Trophoblast cell (in vitro differentiated cells and primary cell): ENCODE measurements around the gene MACROH2A1.

Experiments used
- DNase-seq, 2 donors: peaks; one replicate each; pipeline ENCODE4 v3.0.0-alpha.2; 2016
- H2AFZ ChIP-seq: 2 replicates; pipeline ENCODE4 v1.6.1; 2013; ENCODE audit warnings: low read length, moderate library complexity, mild to moderate bottlenecking; ENCODE audit not compliant: insufficient read depth, poor library complexity
- H2AK5ac ChIP-seq: 2 replicates; pipeline ENCODE4 v1.6.1; 2013; ENCODE audit warnings: mild to moderate bottlenecking, low read length
- H2BK120ac ChIP-seq: 2 replicates; pipeline ENCODE4 v1.6.1; 2013; ENCODE audit warnings: low read length, mild to moderate bottlenecking, moderate library complexity; ENCODE audit not compliant: insufficient read depth, poor library complexity
- H2BK12ac ChIP-seq: 2 replicates; pipeline ENCODE4 v1.6.1; 2013; ENCODE audit warnings: mild to moderate bottlenecking, low read length, moderate library complexity
- H2BK5ac ChIP-seq: 2 replicates; pipeline ENCODE4 v1.6.1; 2013; ENCODE audit warnings: low read length, low read depth, moderate library complexity, mild to moderate bottlenecking; ENCODE audit not compliant: poor library complexity
- H3K14ac ChIP-seq: 2 replicates; pipeline ENCODE4 v1.6.1; 2013; ENCODE audit warnings: mild to moderate bottlenecking, low read length
- H3K18ac ChIP-seq: 2 replicates; pipeline ENCODE4 v1.6.1; 2013; ENCODE audit warnings: mild to moderate bottlenecking, low read length
- H3K23ac ChIP-seq: 2 replicates; pipeline ENCODE4 v1.6.1; 2013; ENCODE audit warnings: low read length
- H3K27ac ChIP-seq: 2 replicates; pipeline ENCODE4 v1.5.1; 2013; ENCODE audit warnings: low read depth, mild to moderate bottlenecking, inconsistent platforms, low read length, moderate library complexity
- H3K27me3 ChIP-seq: 2 replicates; pipeline ENCODE4 v1.6.1; 2013; ENCODE audit warnings: inconsistent platforms, mild to moderate bottlenecking, low read length, moderate library complexity; ENCODE audit not compliant: insufficient read depth
- H3K36me3 ChIP-seq, 2 experiments: 1 replicate in 1 of 2; 2 replicates in 1 of 2; pipeline ENCODE4 v1.6.1; 2013; ENCODE audit warnings: low read length in 2 of 2, mild to moderate bottlenecking in 2 of 2, moderate library complexity in 1 of 2; ENCODE audit not compliant: insufficient read depth in 2 of 2, control insufficient read depth in 1 of 2
- H3K4ac ChIP-seq: 2 replicates; pipeline ENCODE4 v1.6.1; 2013; ENCODE audit warnings: low read depth, mild to moderate bottlenecking, low read length, moderate library complexity
- H3K4me1 ChIP-seq, 2 experiments: 1 replicate in 1 of 2; 2 replicates in 1 of 2; pipeline ENCODE4 v1.6.1; 2013; ENCODE audit warnings: low read length in 2 of 2, mild to moderate bottlenecking in 2 of 2, moderate library complexity in 1 of 2; ENCODE audit not compliant: insufficient read depth in 2 of 2, control insufficient read depth in 1 of 2
- H3K4me2 ChIP-seq: 2 replicates; pipeline ENCODE4 v1.6.1; 2013; ENCODE audit warnings: inconsistent platforms, mild to moderate bottlenecking, low read length, moderate library complexity
- H3K4me3 ChIP-seq: 2 replicates; pipeline ENCODE4 v1.5.1; 2013; ENCODE audit warnings: mild to moderate bottlenecking, low read depth, low read length, inconsistent platforms
- H3K79me1 ChIP-seq: one replicate; pipeline ENCODE4 v1.6.1; 2013; ENCODE audit warnings: low read length
- H3K79me2 ChIP-seq: 2 replicates; pipeline ENCODE4 v1.6.1; 2013; ENCODE audit warnings: low read length, mild to moderate bottlenecking; ENCODE audit not compliant: control insufficient read depth, insufficient read depth, poor library complexity
- H3K9ac ChIP-seq: 2 replicates; pipeline ENCODE4 v1.6.1; 2013; ENCODE audit warnings: mild to moderate bottlenecking, low read length
- H3K9me3 ChIP-seq: 2 replicates; pipeline ENCODE4 v1.6.1; 2013; ENCODE audit warnings: low read depth, mild to moderate bottlenecking, control low read depth, inconsistent platforms, low read length; ENCODE audit not compliant: insufficient read depth
- H4K12ac ChIP-seq: 2 replicates; pipeline ENCODE4 v1.6.1; 2013; ENCODE audit warnings: low read depth, mild to moderate bottlenecking, low read length, moderate library complexity
- H4K8ac ChIP-seq: 2 replicates; pipeline ENCODE4 v1.6.1; 2013; ENCODE audit warnings: low read depth, mild to moderate bottlenecking, low read length, moderate library complexity
- H4K91ac ChIP-seq: one replicate; pipeline ENCODE4 v1.6.1; 2013; ENCODE audit warnings: low read depth, mild to moderate bottlenecking, low read length, moderate library complexity
- WGBS: extraction: QIAGEN DNeasy Blood & Tissue Kit; methylation state at CpG from one replicate; pipeline ENCODE4 v1.1.7; 2013; ENCODE audit warnings: missing lambda C conversion rate; ENCODE audit not compliant: insufficient read length, insufficient coverage; ENCODE audit errors: extremely low coverage; 5-methylcytosine and 5-hydroxymethylcytosine counted together

Gene MACROH2A1

GRCh38 chr5:135315386-135315785, 83.6 kb downstream of the MACROH2A1 start:
- Histone ChIP-seq H2AFZ (no peak overlapping the region), H3K18ac (no peak overlapping the region), H2BK12ac (no peak overlapping the region), H4K91ac (no peak overlapping the region), H2AK5ac (no peak overlapping the region), H3K79me2 (no peaks in the 10 kb centered on the region), H3K14ac (no peak overlapping the region), H2BK120ac (no peak overlapping the region), H4K8ac (no peak overlapping the region), H3K4me3 (no peak overlapping the region), H3K36me3 (no peaks in the 10 kb centered on the region), H2BK5ac (no peak overlapping the region), H3K27me3 (no peaks in the 10 kb centered on the region), H3K9me3 (peaks cover 2% of the 10 kb centered on the region), H4K12ac (no peak overlapping the region), H3K4me1 (no peaks in the 10 kb centered on the region), H3K9ac (no peak overlapping the region), H3K27ac (no peak overlapping the region), H3K23ac (no peak overlapping the region), H3K79me1 (no peaks in the 10 kb centered on the region), H3K4me2 (no peak overlapping the region), H3K4ac (no peak overlapping the region)
- no peak for DNase-seq
- WGBS, result no CpG with 5 or more reads among the region's 2 CpGs

- WGBS, result no CpG with 5 or more reads among the region's 2 CpGs
- Histone ChIP-seq H4K12ac (no peak overlapping the region), H3K4me2 (no peak overlapping the region), H3K4me1 (no peaks in the 10 kb centered on the region), H2BK5ac (no peak overlapping the region), H4K91ac (no peak overlapping the region), H2BK120ac (no peak overlapping the region), H3K14ac (no peak overlapping the region), H2AFZ (no peak overlapping the region), H3K9ac (no peak overlapping the region), H4K8ac (no peak overlapping the region), H3K9me3 (peaks cover 2% of the 10 kb centered on the region), H3K4me3 (no peak overlapping the region), H3K27ac (no peak overlapping the region), H3K79me1 (no peaks in the 10 kb centered on the region), H3K18ac (no peak overlapping the region), H3K36me3 (no peaks in the 10 kb centered on the region), H3K27me3 (no peaks in the 10 kb centered on the region), H2BK12ac (no peak overlapping the region), H3K79me2 (no peaks in the 10 kb centered on the region), H3K23ac (no peak overlapping the region), H3K4ac (no peak overlapping the region), H2AK5ac (no peak overlapping the region)
- no peak for DNase-seq
Measured at GRCh38 chr5:135313946-135314345, 85.1 kb downstream of the MACROH2A1 start.

- Histone ChIP-seq H4K8ac (no peak overlapping the region), H4K12ac (no peak overlapping the region), H3K9ac (no peak overlapping the region), H3K23ac (no peak overlapping the region), H3K9me3 (peaks cover 2% of the 10 kb centered on the region), H3K4me3 (no peak overlapping the region), H3K36me3 (no peaks in the 10 kb centered on the region), H2BK5ac (no peak overlapping the region), H3K27ac (no peak overlapping the region), H2BK120ac (no peak overlapping the region), H3K4ac (no peak overlapping the region), H2AFZ (no peak overlapping the region), H3K27me3 (no peaks in the 10 kb centered on the region), H3K18ac (no peak overlapping the region), H3K14ac (no peak overlapping the region), H2BK12ac (no peak overlapping the region), H4K91ac (no peak overlapping the region), H3K79me1 (no peaks in the 10 kb centered on the region), H3K4me2 (no peak overlapping the region), H2AK5ac (no peak overlapping the region), H3K4me1 (peaks cover 0 to 2% of the 10 kb centered on the region in 2 experiments), H3K79me2 (no peaks in the 10 kb centered on the region)
- DNase-seq, result no peak
- no CpG with 5 or more reads among the region's 4 CpGs for WGBS
Measured at GRCh38 chr5:135313405-135313804, 85.6 kb downstream of the MACROH2A1 start.

- H3K36me3 ChIP-seq, result no peaks in the 10 kb centered on the region
- no peak overlapping the region for H2BK120ac ChIP-seq
- no peak overlapping the region for H2AFZ ChIP-seq
- WGBS, result no CpG with 5 or more reads among the region's 10 CpGs
- H2BK12ac ChIP-seq, result no peak overlapping the region
- no peak overlapping the region for H4K12ac ChIP-seq
- no peaks in the 10 kb centered on the region for H3K27me3 ChIP-seq
- no peak overlapping the region for H4K8ac ChIP-seq
- H4K91ac ChIP-seq, result no peak overlapping the region
- no peak overlapping the region for H3K18ac ChIP-seq
- H3K79me1 ChIP-seq, result no peaks in the 10 kb centered on the region
- H2BK5ac ChIP-seq, result no peak overlapping the region
- H3K4me2 ChIP-seq, result no peak overlapping the region
- H3K4ac ChIP-seq, result no peak overlapping the region
- H3K23ac ChIP-seq, result no peak overlapping the region
- H3K4me1 ChIP-seq, result peaks cover 0 to 4% of the 10 kb centered on the region in 2 experiments
- H3K79me2 ChIP-seq, result no peaks in the 10 kb centered on the region
- H3K9ac ChIP-seq, result no peak overlapping the region
- H3K9me3 ChIP-seq, result peaks cover 3% of the 10 kb centered on the region
- no peak for DNase-seq
- H3K14ac ChIP-seq, result no peak overlapping the region
- no peak overlapping the region for H3K27ac ChIP-seq
- H3K4me3 ChIP-seq, result no peak overlapping the region
- H2AK5ac ChIP-seq, result no peak overlapping the region
Measured at GRCh38 chr5:135312255-135312935, 86.6 kb downstream of the MACROH2A1 start.
